ENCODE data around the gene TRIM28. TPM values are rescaled to one million over a fixed set of nuclear protein-coding genes. Genes with fewer than 3 reads are reported as not detected.

The TRIM28 gene
- 665 to 788 TPM (median 684 TPM) in 5 replicates for total RNA-seq (2022; extraction: Qiagen RNA extraction)

DNA sequence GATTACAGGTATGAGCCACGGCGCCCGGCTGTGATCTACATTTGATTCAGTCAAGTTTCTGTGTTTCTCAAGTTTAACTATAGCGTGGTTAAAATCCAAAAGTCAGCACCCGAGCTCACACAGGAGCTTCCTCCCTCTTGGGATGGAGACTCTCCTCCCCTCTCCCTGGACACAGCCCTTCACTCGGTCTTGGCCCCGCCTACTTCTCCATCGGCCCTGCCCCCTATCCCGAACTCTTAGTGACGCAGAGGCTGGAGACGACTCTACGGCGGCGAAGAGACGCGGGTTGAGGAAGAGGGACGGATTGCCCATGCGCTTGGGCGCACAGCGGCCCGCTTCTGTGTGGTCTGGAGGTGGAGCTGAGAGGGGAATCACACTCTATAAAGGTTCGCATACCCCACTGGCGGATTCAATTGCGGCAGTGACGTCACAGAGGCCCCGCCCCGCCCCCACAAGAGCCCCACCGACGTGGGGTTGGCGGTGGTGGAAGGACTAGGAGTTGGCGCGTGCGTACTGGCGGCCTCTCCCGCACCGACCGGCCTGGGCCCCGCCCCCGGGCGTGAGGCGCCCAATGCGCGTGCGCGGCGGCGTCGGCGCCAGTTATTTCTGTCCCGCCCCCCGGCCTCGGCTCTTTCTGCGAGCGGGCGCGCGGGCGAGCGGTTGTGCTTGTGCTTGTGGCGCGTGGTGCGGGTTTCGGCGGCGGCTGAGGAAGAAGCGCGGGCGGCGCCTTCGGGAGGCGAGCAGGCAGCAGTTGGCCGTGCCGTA, at the start of gene TRIM28:
TSS of gene TRIM28 (plus strand) at position 239 of the 765 bp plus-strand sequence. CDS start 694 bp downstream, outside the sequence.

DNA sequence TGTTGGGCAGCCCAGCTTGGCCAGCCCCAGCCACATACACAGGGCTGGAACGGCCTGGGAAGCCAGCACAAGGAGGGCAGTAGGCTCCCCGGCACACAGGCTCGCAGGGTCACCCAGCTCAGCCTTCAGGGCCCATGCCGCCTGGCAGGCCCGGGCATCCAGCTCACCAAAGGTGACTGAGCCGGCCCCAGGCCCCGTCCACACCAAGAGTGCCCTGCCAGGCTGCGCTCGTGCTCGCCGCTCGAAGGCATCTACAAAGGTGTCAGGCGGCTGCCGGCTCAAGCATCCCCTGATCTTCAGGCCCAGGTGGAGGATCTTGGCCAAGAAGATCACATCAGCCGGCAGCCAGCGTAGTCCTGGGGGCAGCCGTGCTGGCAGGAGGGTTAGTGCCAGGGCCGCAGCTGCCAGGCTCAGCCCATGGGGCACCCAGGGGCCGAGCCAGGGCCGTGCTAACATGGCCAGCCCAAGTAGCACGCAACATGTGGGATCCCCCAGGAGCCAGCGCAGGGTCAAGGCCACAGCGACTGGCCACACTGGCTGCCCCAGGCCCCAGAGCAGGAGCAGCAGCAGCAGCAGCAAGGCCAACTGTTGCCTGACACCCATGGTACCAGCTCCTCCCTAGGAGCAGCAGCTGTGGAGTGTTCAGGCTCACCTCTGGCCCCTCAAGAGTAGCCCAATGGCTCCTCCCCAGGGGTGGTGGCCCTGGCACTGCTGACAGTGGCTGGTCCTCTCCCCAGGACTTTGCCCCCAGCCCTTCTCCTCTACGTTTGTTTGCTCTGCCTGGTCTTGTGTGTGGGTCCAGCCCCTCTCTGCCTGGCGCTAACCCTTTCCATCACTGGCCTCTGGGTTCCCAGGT, 32.3 kb upstream of the TRIM28 start, which contains the start of gene SLC27A5:
TSS of gene SLC27A5 (minus strand) at position 640 of the 856 bp plus-strand sequence. CDS start at position 603, 37 bp downstream.

DNA sequence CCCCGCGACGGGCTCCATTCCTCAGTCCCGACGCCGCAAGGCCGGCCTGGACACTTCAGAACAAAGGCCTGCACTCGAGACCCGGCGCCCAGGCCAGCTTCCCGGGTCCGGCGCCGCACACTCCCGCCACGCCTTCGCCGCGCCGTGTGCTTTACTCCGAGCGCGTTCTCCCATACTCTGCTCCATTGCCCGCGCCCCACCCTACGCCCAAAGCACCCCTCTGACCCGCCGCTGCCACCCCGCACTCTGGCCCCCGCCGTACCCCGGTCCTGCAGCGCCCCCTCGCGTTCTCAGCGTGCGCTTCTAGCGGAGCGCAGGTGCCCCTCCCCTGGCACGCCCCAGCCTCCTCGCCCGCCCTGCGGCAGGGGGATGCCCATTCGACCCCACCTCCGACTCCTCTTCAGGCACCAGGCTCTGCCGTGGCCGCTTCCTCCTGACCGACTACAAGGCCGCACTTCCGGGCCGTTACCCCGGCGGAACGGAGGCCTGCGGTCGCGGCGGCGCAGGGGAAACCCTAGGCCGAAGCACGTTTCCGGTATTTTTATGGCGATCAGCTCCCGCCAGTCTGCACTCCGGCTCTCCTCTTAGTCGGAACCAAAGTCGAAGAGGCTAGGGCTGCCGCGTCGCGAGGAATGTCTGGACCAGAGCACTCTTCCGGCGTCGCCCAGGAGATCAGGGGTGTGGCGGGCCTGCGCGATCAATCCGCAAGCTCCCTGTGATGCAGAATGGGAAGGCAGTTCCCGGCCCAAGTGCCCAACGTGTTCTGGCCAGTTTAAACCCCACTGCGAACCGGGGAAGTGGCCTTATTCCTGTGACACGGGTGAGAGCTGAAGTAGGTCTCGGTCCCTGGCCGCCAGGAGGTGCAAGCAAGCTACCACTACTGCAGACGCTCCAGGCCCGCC, 24.3 kb upstream of the TRIM28 start, which contains the start of gene ZBTB45:
TSS of gene ZBTB45 (minus strand) at position 456 of the 902 bp plus-strand sequence. CDS start 2,137 bp downstream, outside the sequence.

DNA sequence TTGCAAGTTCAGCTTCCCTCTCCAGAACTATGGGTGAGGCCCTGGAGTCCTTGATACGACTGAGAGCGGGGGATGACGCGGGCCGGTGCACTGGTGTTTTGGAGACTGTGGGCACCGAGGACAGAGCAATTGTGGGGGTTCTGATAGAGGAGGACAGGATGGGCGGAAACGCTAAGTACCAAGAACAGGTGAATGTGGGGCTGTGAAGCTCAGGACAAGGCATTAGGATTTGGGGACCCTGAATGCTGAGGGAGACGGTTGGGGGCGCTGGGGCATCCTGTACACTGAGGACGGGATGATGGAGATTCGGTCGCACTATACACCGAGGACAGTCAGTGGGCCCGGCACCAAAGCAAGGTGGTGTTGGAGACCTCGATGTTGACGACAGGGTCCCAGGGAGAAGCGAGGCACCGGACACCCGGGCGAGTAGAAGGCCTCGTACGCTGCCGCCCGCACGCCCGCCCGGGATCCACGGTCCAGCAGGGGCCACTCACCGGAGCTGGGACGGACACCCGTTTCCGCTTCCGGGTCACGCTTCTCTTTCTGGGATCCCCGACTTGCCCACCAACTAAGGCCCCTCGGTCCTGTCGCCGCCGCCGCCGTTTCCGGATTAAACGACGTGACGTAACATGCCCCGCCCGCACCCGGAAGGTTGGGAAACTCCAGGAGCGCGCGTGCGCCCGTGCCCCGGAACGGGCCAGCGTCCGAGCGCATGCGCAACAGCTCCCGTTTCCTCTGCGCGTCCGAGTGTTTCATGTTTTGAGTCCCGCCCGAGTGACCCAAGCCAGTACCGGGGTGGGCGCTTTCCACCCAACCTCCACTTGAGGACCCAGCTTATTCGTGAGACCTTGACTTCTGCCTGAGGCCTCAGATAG, 10.9 kb downstream of the TRIM28 start, which contains the start of gene CHMP2A:
TSS of gene CHMP2A (minus strand) at position 612 of the 875 bp plus-strand sequence. CDS start 893 bp downstream, outside the sequence.

DNA sequence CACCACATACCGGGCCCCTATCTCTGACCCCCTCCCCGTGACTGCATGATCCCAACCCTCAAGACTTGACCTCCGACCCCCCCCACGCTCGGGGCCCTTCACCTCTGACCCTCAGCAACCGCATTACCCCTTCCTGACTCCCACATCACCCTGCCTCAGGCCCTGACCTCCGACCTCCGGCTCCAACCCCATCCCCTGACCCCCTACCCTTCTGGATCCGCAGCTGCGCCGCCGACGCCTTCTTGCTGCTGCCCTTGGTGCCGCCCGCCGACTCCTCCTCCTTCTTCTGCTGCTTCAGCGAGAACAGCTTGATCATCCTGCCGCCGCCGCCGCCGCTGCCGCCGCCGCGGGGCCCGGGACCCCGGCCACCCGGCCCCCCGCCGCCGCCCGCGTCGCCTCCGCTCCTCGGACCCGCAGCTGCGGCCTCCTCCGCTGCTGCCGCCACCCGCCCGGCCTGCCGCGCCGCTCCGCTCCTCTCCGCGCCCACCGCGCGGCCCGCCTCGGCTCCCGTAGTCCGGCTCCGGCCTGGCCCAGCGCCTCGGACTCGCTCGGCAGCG, 14.3 kb downstream of the TRIM28 start, which contains the start of gene UBE2M:
TSS of gene UBE2M (minus strand) at position 546 of the 557 bp plus-strand sequence. CDS start at position 316, 230 bp downstream.

DNA sequence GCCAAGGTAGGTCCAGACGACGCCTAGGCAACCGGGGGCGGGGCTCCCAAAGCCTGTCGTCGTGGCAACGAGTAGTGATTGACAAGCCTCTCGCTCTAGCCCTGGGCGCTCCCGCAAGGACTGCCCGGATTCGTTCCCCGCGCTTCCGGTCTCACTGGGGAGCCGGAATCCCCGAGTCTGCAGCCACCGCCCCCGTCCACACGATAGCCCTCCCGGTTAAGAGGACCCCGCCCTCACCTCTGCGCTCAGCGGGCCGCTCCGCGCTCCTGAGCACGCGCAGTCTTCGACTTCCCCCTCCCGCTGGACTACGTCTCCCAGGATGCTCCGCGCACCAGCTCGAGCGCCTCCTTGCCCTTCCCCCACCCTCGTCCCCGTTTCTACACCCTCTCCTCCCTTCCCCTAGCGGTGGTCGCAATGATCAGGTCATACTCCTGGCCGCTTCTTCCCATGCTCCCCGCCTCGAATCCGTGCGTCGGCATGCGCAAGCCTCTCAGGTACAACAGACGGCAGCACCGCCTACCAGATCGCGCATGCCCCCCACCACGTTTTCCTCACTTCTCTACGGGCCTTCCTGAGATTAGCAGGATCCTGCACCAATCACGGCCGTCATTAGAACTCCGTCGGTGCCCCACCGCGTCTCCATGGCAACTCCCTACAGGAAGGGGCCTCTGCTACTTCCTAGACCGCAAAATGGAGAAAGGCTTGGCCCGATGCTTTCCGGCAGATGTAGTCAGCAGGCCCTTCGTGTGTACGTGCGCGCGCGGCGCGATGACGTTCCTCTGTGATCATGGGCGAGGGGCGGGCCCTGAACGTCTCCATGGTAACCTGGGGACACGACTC, 29.2 kb downstream of the TRIM28 start, which contains the start of gene MZF1:
TSS of gene MZF1 (minus strand) at position 518 of the 840 bp plus-strand sequence. CDS start 1,946 bp downstream, outside the sequence.

Other genes with a start within 250 kb of the TRIM28 start
- 88.9 to 110 TPM (median 94.2 TPM) in 5 replicates for gene ERVK3-1, start 238.7 kb upstream of the TRIM28 start, total RNA-seq (2022; extraction: Qiagen RNA extraction)
- 2.4 to 2.7 TPM (median 2.6 TPM) in 5 replicates for gene ZSCAN22, start 217.1 kb upstream of the TRIM28 start, total RNA-seq (2022; extraction: Qiagen RNA extraction)
- 9.0 to 15.1 TPM (median 12.4 TPM) in 5 replicates for gene A1BG, start 190.6 kb upstream of the TRIM28 start, total RNA-seq (2022; extraction: Qiagen RNA extraction)
- 0.98 to 1.7 TPM (median 1.5 TPM) in 5 replicates for gene ZNF497, start 181.3 kb upstream of the TRIM28 start, total RNA-seq (2022; extraction: Qiagen RNA extraction)
- gene ZNF837, start 163.0 kb upstream of the TRIM28 start, total RNA-seq (2022; extraction: Qiagen RNA extraction): 0.92 to 1.6 TPM (median 1.4 TPM) in 5 replicates
- 2,147 to 2,676 TPM (median 2,583 TPM) in 5 replicates for gene RPS5, start 156.8 kb upstream of the TRIM28 start, total RNA-seq (2022; extraction: Qiagen RNA extraction)
- 0.08 to 0.25 TPM (median 0.17 TPM) in 4 of 5 replicates, not detected in the other for gene RNF225, start 148.4 kb upstream of the TRIM28 start, total RNA-seq (2022; extraction: Qiagen RNA extraction)
- gene ZNF584, start 135.4 kb upstream of the TRIM28 start, total RNA-seq (2022; extraction: Qiagen RNA extraction): 17.4 to 20.0 TPM (median 19.2 TPM) in 5 replicates
- 0.08 to 0.10 TPM (median 0.09 TPM) in 5 replicates for gene ZNF132, start 103.9 kb upstream of the TRIM28 start, total RNA-seq (2022; extraction: Qiagen RNA extraction)
- 5.8 to 7.5 TPM (median 7.3 TPM) in 5 replicates for gene ZNF324B, start 92.4 kb upstream of the TRIM28 start, total RNA-seq (2022; extraction: Qiagen RNA extraction)
- 7.8 to 11.4 TPM (median 9.2 TPM) in 5 replicates for gene ZNF324, start 77.0 kb upstream of the TRIM28 start, total RNA-seq (2022; extraction: Qiagen RNA extraction)
- 11.4 to 14.5 TPM (median 14.0 TPM) in 5 replicates for gene ZNF446, start 67.7 kb upstream of the TRIM28 start, total RNA-seq (2022; extraction: Qiagen RNA extraction)
- gene SLC27A5, start 32.1 kb upstream of the TRIM28 start, total RNA-seq (2022; extraction: Qiagen RNA extraction): 24.8 to 33.9 TPM (median 31.6 TPM) in 5 replicates
- 13.1 to 20.3 TPM (median 18.7 TPM) in 5 replicates for gene ZBTB45, start 24.3 kb upstream of the TRIM28 start, total RNA-seq (2022; extraction: Qiagen RNA extraction)
- gene CHMP2A, start 11.0 kb downstream of the TRIM28 start, total RNA-seq (2022; extraction: Qiagen RNA extraction): 194 to 206 TPM (median 196 TPM) in 5 replicates
- 130 to 147 TPM (median 141 TPM) in 5 replicates for gene UBE2M, start 14.5 kb downstream of the TRIM28 start, total RNA-seq (2022; extraction: Qiagen RNA extraction)
- 9.9 to 18.7 TPM (median 16.8 TPM) in 5 replicates for gene MZF1, start 29.3 kb downstream of the TRIM28 start, total RNA-seq (2022; extraction: Qiagen RNA extraction)

Measured in A549 treated with CORT108297 at 1 μM for 4 hours (cell line).